SK-N-SH treated with all-trans-retinoic acid at 6 μM for 48 hours (cell line): ENCODE data around the gene GAPVD1.

Experiments used
- ATAC-seq: fragments of 200-7000 bp; cut with Tn5 transposase; 3 replicates; pipeline ENCODE4 v1.9.1; 2020; ENCODE audit warnings: mild to moderate bottlenecking, moderate library complexity
- ARNTL ChIP-seq: fragments of 450-650 bp; formaldehyde crosslinking; IDR thresholded peaks from 2 replicates; pipeline ENCODE4 v1.5.0; 2020; ENCODE audit warnings: low read depth, mild to moderate bottlenecking, moderate library complexity, borderline replicate concordance
- BACH2 ChIP-seq: fragments of 250-450 bp; sonication (Bioruptor Pico); IDR thresholded peaks from 2 replicates; pipeline ENCODE4 v1.9.0; 2021; ENCODE audit warnings: mild to moderate bottlenecking, borderline replicate concordance
- CREB5 ChIP-seq: fragments of 250-450 bp; sonication (Bioruptor Pico); IDR thresholded peaks from 2 replicates; pipeline ENCODE4 v1.5.1; 2020; ENCODE audit warnings: low read depth, mild to moderate bottlenecking, moderate library complexity
- CSDC2 ChIP-seq: fragments of 250-450 bp; sonication (Bioruptor Pico); IDR thresholded peaks from 2 replicates; pipeline ENCODE4 v1.5.0; 2020; ENCODE audit warnings: mild to moderate bottlenecking, moderate library complexity
- ESRRG ChIP-seq: fragments of 250-450 bp; sonication (Bioruptor Pico); IDR thresholded peaks from 2 replicates; pipeline ENCODE4 v1.6.1; 2021; ENCODE audit warnings: mild to moderate bottlenecking
- ISL1 ChIP-seq: fragments of 250-450 bp; sonication (Bioruptor Pico); IDR thresholded peaks from 2 replicates; pipeline ENCODE4 v2.1.2; 2022; ENCODE audit warnings: mild to moderate bottlenecking, moderate library complexity
- OSR1 ChIP-seq: fragments of 250-450 bp; sonication (Bioruptor Pico); IDR thresholded peaks from 2 replicates; pipeline ENCODE4 v1.8.0; 2022; ENCODE audit warnings: moderate library complexity, mild to moderate bottlenecking, inconsistent platforms
- PATZ1 ChIP-seq: fragments of 250-450 bp; sonication (Bioruptor Pico); IDR thresholded peaks from 2 replicates; pipeline ENCODE4 v1.8.0; 2020; ENCODE audit warnings: mild to moderate bottlenecking, moderate library complexity, borderline replicate concordance
- POU6F1 ChIP-seq: fragments of 250-450 bp; sonication (Bioruptor Pico); IDR thresholded peaks from 2 replicates; pipeline ENCODE4 v1.8.0; 2021; ENCODE audit warnings: low read depth, mild to moderate bottlenecking, moderate library complexity, borderline replicate concordance
- RARB ChIP-seq: fragments of 250-450 bp; sonication (Bioruptor Pico); IDR thresholded peaks from 2 replicates; pipeline ENCODE4 v1.8.0; 2021; ENCODE audit warnings: mild to moderate bottlenecking, moderate library complexity
- SNAI2 ChIP-seq: fragments of 250-450 bp; sonication (Bioruptor Pico); IDR thresholded peaks from 2 replicates; pipeline ENCODE4 v1.5.0; 2020; ENCODE audit warnings: mild to moderate bottlenecking, moderate library complexity
- TCF4 ChIP-seq: fragments of 250-450 bp; sonication (Bioruptor Pico); IDR thresholded peaks from 2 replicates; pipeline ENCODE4 v1.8.0; 2021; ENCODE audit warnings: mild to moderate bottlenecking, moderate library complexity, borderline replicate concordance
- TOX ChIP-seq: fragments of 250-450 bp; sonication (Bioruptor Pico); IDR thresholded peaks from 2 replicates; pipeline ENCODE4 v1.8.0; 2021; ENCODE audit warnings: mild to moderate bottlenecking, moderate library complexity, borderline replicate concordance
- TSHZ2 ChIP-seq: fragments of 250-450 bp; sonication (Bioruptor Pico); IDR thresholded peaks from 2 replicates; pipeline ENCODE4 v1.5.0; 2020; ENCODE audit warnings: mild to moderate bottlenecking, moderate library complexity
- ZFP3 ChIP-seq: fragments of 250-450 bp; sonication (Bioruptor Pico); IDR thresholded peaks from 2 replicates; pipeline ENCODE4 v1.5.0; 2020; ENCODE audit warnings: mild to moderate bottlenecking, moderate library complexity
- ZFP30 ChIP-seq: fragments of 450-650 bp; formaldehyde crosslinking; IDR thresholded peaks from 2 replicates; pipeline ENCODE4 v1.5.0; 2022; ENCODE audit warnings: mild to moderate bottlenecking, moderate library complexity
- ZNF565 ChIP-seq: fragments of 450-650 bp; formaldehyde crosslinking; conservative IDR thresholded peaks from 2 replicates; pipeline ENCODE4 v1.5.0; 2020; ENCODE audit warnings: low read depth, mild to moderate bottlenecking, moderate library complexity
- ZNF70 ChIP-seq: fragments of 450-650 bp; formaldehyde crosslinking; IDR thresholded peaks from 2 replicates; pipeline ENCODE4 v1.5.0; 2020; ENCODE audit warnings: mild to moderate bottlenecking, moderate library complexity
- TF ChIP-seq, protein P1 (sequence below): fragments of 250-450 bp; sonication (Bioruptor Pico); IDR thresholded peaks from 2 replicates; pipeline ENCODE4 v1.5.1; 2021; ENCODE audit warnings: mild to moderate bottlenecking, moderate library complexity

Gene GAPVD1

GRCh38 chr9:125297917-125298316 lies 36.3 kb downstream of the GAPVD1 start:
- TF ChIP-seq TOX (CRISPR knock-in tag) (no peak), ISL1 (CRISPR knock-in tag) (no peak), POU6F1 (no peak), ZNF565 (CRISPR knock-in tag) (no peak), SNAI2 (CRISPR knock-in tag) (no peak), CREB5 (CRISPR knock-in tag) (no peak), OSR1 (CRISPR knock-in tag) (no peak), RARB (CRISPR knock-in tag) (no peak), TCF4 (no peak), CSDC2 (CRISPR knock-in tag) (no peak), ZFP30 (no peak), ZNF70 (no peak), ESRRG (CRISPR knock-in tag) (no peak), ZFP3 (CRISPR knock-in tag) (no peak)
- TF ChIP-seq, protein P1, sequence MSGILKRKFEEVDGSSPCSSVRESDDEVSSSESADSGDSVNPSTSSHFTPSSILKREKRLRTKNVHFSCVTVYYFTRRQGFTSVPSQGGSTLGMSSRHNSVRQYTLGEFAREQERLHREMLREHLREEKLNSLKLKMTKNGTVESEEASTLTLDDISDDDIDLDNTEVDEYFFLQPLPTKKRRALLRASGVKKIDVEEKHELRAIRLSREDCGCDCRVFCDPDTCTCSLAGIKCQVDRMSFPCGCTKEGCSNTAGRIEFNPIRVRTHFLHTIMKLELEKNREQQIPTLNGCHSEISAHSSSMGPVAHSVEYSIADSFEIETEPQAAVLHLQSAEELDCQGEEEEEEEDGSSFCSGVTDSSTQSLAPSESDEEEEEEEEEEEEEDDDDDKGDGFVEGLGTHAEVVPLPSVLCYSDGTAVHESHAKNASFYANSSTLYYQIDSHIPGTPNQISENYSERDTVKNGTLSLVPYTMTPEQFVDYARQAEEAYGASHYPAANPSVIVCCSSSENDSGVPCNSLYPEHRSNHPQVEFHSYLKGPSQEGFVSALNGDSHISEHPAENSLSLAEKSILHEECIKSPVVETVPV (CRISPR knock-in tag) = no peak
- ATAC-seq = no peak

GRCh38 chr9:125302241-125302640 lies 40.6 kb downstream of the GAPVD1 start:
- no peak for ATAC-seq
- TF ChIP-seq ARNTL (CRISPR knock-in tag) (no peak), CSDC2 (CRISPR knock-in tag) (no peak), ESRRG (CRISPR knock-in tag) (no peak), ZFP3 (CRISPR knock-in tag) (no peak), CREB5 (CRISPR knock-in tag) (no peak), TOX (CRISPR knock-in tag) (no peak), BACH2 (no peak), TSHZ2 (CRISPR knock-in tag) (no peak), PATZ1 (CRISPR knock-in tag) (no peak)

DNA sequence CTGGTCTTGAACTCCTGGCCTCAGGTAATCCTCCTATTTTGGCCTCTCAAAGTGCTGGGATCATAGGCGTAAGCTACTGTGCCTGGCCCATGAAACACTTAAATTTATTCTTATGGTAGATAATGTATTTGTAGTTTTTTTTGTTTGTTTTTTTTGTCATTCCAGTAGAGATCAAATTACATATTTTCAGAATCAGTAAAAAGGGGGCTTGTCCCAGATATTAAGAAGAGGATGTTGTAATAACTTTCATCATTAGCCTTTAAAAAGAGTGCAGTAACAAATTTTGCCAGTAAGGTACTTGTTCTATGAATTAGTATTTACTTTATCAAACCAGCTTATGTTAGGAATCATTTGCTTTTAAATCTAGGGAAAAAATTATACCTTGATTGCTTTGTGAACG lies 42.6 kb downstream of the GAPVD1 start:
- TF ChIP-seq TSHZ2 (CRISPR knock-in tag) (no peak), CSDC2 (CRISPR knock-in tag) (no peak)
- no peak for ATAC-seq
